Stimulated activated CD4-positive, alpha-beta T cell treated with anti-CD3 and anti-CD28 coated beads, Interleukin-1b, Interleukin-23, amount 100 ng/mL, for 1 hour (primary cell): ENCODE results near the gene GPR108.
"Not testable (repeated sequence)": the region's sequence is repeated elsewhere in the genome, so short reads cannot be mapped to it uniquely, and the experiment has no call there.

ENCODE experiments used
- DNase-seq, 2 donors: peaks; one replicate each; pipeline ENCODE4 v3.0.0-alpha.2; 2020; ENCODE audit warnings: low read depth in 2 of 2

Gene GPR108

GRCh38 chr19:6761053-6761676 is 23.8 kb upstream of the GPR108 start:
- no peak for DNase-seq

GRCh38 chr19:6760606-6761005 is 23.2 kb upstream of the GPR108 start:
- DNase-seq = no peak

- DNase-seq = no peak
Observed at GRCh38 chr19:6754653-6755463, 17.5 kb upstream of the GPR108 start.

- no peak for DNase-seq
Observed at GRCh38 chr19:6754136-6754535, 16.8 kb upstream of the GPR108 start.

GRCh38 chr19:6753178-6754031 is 16.0 kb upstream of the GPR108 start:
- DNase-seq = peak; percentile 57 to 77

- no peak for DNase-seq
Observed at GRCh38 chr19:6752256-6753177, 15.1 kb upstream of the GPR108 start.

GRCh38 chr19:6751189-6751588 is 13.8 kb upstream of the GPR108 start:
- DNase-seq = no peak

- no peak for DNase-seq
Observed at GRCh38 chr19:6750062-6750461, 12.7 kb upstream of the GPR108 start.

GRCh38 chr19:6748543-6748942 is 11.2 kb upstream of the GPR108 start:
- DNase-seq = not testable (repeated sequence)

GRCh38 chr19:6745965-6746364 is 8.6 kb upstream of the GPR108 start:
- DNase-seq = no peak

- DNase-seq = no peak
Observed at GRCh38 chr19:6744381-6745301, 7.3 kb upstream of the GPR108 start.

- DNase-seq = no peak
Observed at GRCh38 chr19:6743714-6744380, 6.5 kb upstream of the GPR108 start.

- DNase-seq = no peak
Observed at GRCh38 chr19:6743066-6743465, 5.7 kb upstream of the GPR108 start.

- DNase-seq = no peak
Observed at GRCh38 chr19:6740589-6741343, 3.4 kb upstream of the GPR108 start.

- DNase-seq = no peak
Observed at GRCh38 chr19:6739883-6740588, 2.7 kb upstream of the GPR108 start.

GRCh38 chr19:6739390-6739882 is 2.1 kb upstream of the GPR108 start, which contains the start of gene TRIP10:
Gene TRIP10, plus strand, starts transcription at chr19:6739680. Its CDS starts 82 bp downstream, at chr19:6739762.
- peak; percentile 61 to 69 for DNase-seq

GRCh38 chr19:6738787-6739389 is 1.5 kb upstream of the GPR108 start:
- peak in 1 of 2 donors; percentile 12 for DNase-seq
